GM19438 (cell line): ENCODE measurements around the gene NDUFS6.
A peak's percentile ranks its signal among the peaks of the same experiment; 100 is the strongest.
"Not testable (repeated sequence)": the region's sequence is repeated elsewhere in the genome, so short reads cannot be mapped to it uniquely, and the experiment has no call there.

ENCODE experiments used
- ATAC-seq: cut with Tn5 transposase; IDR thresholded peaks from one replicate; pipeline ENCODE4 v1.9.1; 2021; ENCODE audit warnings: low read depth; ENCODE audit not compliant: unreplicated experiment

NDUFS6 gene

GRCh38 chr5:1781726-1782384, 19.4 kb upstream of the NDUFS6 start:
- ATAC-seq, result peak; percentile 16

GRCh38 chr5:1782385-1783215, 18.6 kb upstream of the NDUFS6 start:
- peak; percentile 32 for ATAC-seq

DNA sequence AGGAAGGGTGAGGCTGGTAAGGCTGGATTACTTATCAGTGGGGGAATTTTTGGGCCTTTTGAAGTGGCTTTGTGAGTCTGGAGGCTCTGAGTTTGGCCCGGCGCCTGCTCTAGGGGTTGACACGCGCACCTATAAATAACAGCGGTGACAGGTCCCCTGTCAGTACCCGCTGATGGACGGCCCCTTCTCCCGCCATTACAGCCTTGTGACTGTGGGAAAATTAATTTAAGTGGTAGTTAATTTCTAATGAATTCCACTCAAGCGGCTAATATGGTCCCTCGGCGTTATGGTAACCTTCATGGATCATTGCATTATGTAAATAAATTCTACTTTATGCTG, 18.0 kb upstream of the NDUFS6 start:
- peak; percentile 54 for ATAC-seq

DNA sequence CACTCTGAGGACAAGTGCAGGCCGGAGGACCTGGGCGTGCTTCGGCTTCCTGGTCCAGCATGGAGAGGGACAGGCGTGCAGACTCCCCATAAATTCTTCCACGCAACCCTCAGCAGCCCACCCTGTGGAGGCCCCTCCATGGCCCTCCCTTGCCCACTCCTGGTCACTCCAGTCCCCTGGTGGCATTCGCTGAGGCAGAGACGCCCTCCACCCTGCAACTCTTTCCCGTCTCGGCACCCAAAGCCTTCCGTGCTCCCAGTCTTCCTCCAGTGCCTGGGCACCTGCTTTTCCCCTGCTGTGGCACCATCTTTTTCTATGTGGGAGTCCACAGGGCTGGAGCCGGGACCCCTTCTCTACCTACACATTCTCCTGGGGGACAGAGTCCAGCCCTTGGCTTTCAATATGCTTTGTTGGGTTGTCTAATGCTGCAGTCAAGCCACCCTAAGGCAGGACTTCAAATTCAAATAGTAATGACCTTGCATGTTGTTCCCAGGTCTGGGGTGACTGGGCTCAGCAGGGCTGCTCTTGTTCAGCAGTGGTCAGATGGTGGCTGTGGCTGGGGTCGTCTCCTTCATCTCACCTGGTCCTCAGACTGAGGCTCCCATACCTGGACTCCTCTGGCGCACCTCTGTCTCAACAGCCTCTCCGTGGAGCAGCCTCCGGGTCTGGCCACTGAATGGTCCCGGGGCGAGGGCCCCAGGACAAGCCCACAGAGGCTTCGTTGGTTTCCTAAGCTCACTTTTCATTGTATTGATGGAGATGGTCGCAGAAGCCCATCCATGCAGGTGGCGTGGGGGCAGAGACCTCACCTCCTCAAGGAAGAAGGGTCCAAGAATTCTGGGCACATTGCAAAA, 16.8 kb upstream of the NDUFS6 start:
- ATAC-seq, result no peak

DNA sequence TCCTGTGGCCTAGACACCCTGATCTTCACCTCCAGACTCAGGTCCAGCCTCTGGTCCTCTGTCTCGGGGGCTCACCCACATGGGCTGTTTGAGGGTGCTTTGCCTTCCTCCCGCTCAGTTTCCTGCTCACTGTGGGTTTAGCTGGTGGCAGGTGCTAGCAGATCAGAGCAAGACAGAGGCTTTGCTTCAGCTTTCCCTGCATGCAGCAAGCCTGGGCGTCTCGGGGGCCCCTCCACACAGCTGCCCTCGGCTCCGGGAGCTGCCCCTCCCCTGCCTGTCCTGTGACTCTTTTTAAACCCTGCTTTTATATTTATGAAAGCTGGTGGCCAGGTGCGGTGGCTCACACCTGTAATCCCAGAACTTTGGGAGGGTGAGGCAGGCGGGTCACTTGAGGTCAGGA, 16.1 kb upstream of the NDUFS6 start:
- no peak for ATAC-seq

DNA sequence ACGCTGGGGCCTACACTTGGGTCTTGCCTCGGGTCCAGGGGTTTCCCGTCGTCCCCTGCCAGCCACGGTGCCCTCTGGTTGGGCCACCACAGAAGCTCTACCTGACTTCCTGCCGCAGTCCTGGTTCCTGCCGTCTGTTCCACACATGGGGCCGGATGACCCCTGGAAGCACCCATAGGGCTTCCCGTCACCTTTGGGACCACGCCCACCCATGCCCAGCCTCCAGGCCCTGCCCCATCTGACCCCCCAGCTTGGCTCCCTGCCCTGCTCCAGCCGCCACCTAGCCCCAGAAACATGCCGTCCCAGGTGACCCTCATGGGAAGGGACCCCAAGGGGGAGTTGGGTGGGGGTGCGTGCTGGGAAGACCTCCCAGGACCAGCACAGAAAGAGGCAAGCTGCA, 15.2 kb upstream of the NDUFS6 start:
- ATAC-seq, result no peak

- no peak for ATAC-seq
Measured at GRCh38 chr5:1786621-1787471, 14.4 kb upstream of the NDUFS6 start.

DNA sequence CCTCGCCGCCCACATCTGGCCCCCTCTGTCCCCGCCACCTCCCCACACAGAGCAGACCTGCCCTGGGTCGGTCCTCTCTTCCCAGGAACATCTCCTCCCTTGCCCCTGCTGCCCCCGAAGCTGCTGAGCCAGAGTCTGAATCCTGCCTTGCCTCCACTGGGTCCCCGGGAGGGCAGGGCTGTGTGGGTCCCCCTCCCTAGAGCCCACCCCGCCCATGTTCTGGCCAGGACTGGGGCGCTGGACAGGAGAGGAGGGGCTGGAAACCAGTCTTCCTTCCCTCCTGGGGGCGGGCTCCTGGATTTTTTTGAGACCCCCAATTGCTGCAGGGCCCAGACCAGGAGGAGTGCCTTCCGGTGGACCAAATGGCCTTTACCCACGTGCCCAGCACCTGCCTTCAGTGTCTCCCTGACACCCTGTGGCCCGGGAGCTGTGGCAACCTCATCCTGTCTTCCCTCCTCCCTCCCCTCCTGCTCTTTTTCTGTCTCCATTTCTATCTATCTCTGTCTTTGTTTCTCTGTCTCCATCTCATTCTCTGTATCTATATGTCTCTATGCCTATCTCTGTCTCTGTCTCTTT, 13.6 kb upstream of the NDUFS6 start:
- ATAC-seq, result no peak

- no peak for ATAC-seq
Measured at GRCh38 chr5:1788200-1788599, 13.0 kb upstream of the NDUFS6 start.

DNA sequence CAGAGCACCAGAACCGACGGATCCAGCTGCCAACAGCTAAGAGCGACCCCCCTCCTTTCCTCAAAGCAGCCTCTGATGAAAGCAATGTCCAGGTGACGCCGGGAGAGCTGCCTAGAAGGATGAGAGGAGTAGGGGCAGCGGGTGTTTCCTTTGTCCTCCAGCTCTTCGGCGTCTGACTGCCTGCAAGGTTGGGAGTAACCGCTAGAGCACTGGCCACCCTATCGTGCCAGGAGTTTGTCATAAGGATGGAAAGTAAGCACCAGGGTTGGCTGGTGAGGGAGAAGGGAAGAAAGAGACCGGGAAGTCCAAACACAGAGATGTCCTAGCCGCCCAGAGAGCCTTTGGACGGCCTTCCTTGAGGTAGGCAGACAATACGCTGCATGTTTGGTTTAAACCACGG, 12.4 kb upstream of the NDUFS6 start:
- no peak for ATAC-seq

DNA sequence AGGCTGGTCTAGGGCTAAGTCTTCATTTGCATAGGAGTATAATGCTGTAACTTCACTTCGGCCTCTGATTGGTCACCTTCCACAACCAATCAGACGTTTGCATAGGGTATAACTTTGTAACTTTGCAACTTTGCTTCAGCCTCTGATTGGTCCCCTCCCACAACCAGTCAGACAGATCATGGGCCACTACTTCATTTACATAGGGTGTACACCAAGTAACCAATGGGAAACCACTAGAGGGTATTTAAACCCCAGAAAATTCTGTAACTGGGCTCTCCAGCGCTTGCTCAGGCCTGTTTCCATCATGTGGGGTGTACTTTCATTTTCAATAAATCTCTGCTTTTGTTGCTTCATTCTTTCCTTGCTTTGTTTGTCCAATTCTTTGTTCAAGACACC, 11.8 kb upstream of the NDUFS6 start:
- not testable (repeated sequence) for ATAC-seq

DNA sequence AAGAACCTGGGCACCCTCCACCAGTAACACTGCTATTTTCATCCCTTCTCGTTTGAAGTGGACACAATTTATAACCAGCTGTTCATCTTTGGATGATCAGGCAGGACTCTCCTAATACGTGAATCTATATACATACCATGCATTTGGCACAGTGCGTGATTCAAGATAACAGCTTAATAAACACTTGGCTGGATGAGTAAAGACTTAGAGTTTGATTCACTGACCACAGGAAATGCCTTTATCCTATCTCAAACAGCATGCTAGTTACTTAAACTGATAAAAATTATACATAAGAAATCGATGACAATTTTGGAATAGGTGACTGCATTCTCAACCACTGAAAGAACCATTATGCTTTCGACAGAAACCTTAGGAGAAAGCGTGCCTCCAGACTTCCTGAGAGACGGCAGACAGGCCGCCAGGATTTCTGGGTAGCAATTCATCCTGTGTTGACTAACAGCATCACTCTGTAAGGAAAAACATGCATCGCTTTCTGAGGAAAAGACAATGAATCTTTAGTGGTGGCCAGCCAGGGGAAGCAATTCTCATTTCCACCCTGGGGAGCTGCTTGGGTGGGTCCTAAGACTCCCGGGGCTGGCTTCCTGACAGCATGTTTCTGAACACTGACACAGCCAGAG, 11.3 kb upstream of the NDUFS6 start:
- ATAC-seq, result no peak

DNA sequence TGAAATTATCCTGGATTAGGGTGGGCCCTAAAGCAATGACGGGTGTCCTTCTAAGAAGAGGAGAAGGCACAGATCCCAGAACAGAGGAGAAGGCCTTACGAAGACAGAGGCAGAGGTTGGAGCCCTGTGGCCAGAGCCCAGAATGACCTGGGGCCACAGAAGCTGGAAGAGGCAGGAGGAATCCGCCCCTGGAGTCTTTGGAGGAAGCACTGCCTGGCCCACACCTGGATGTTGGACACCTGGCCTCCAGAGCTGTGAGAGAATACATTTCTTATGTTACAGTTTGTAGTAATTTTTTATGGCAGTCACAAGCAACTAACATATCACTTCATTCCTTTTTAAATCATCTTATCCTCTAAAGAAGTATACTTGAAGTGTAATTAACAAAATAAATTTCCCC, 10.0 kb upstream of the NDUFS6 start:
- ATAC-seq, result no peak

DNA sequence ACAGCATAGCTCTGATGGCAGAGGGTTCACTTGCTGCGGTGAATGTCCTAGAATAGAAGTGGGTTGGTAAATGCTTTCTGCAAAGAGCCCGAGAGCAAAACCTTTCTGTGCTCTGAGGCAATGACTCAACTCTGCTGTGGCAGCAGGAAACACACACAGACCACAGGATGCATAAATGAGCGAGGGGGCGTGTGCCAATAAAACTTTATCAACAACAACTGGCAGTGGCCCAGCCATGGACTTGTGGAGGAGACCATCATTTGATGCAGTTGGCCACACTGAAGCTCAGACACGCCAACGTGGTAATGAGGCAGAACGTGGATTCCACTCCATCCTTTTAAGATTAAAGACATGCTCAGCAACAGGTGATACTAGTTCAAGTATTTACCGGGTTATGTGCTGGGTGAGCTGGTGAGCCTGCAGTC, 8.4 kb upstream of the NDUFS6 start:
- peak; percentile 90 for ATAC-seq

DNA sequence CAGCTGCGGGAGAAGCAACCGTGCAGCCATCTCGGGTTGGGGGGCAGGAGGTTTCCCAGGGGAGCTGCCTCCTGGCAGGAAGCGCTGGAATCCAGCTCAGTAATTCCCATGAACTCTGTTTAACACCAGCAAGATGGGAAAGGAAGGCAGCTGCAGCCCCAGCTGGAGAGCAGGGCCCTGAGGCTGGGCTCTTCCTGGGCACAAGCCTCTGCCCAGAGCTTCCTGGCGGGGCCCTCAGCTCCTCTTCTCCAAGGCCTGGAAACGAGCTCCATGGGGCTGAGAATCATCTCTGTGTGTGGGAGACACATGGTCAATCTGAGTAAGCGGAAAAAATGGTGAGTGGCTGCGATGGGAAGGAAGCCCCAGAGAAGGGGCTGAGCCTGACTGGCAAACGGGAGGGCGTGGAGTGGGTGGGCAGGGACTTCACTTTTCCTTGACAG, 7.9 kb upstream of the NDUFS6 start:
- peak; percentile 2 for ATAC-seq

GRCh38 chr5:1793966-1794900, 7.0 kb upstream of the NDUFS6 start:
- no peak for ATAC-seq

- no peak for ATAC-seq
Measured at GRCh38 chr5:1794901-1795290, 6.3 kb upstream of the NDUFS6 start.

DNA sequence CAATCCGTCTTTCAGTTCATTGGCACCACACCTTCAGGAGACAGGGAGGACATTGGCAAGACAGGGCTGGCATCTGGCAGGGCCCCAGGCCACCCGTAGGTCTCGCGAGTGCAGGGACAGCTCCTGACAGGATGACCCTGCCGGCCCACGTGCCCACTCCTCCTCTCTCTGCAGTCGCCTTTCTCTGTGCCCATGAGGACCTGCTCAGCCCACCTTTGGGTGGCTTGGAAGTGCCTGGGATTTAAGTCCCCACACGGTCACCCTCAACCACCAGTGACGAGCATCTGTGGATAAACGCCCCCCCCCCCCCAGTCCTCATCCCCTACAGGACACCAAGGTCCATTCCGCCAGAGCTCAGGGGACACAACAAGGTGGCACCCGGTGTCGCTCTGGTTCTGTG, 5.7 kb upstream of the NDUFS6 start:
- ATAC-seq, result no peak

DNA sequence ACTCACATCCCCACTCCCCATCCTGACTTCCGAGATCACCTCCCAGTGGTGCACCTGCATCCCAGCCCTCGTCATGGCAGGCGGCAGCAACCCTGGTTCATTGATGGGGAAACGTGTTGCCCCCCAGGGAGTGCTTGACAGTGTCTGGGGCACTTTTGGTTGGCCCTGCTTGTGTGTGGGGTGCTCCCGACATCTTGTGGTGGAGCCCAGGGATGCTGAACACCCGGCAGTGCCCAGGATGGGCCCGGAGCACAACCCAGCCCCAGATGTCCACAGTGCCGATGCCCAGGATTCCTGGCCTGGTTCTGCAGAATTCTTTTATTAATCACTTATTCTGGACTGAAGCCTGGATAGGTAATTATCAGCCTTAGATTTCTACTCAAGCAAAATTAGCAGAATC, 5.3 kb upstream of the NDUFS6 start:
- no peak for ATAC-seq
